Spleen (tissue), 7 donors: ENCODE measurements around the gene MYLK.

Source experiments
- CTCF ChIP-seq, 11 experiments: fragments of 200-600 bp in 7 of 11; fragments of 450-650 bp in 4 of 11; sonication (generic) in 4 of 11; IDR thresholded peaks in 8 of 11; conservative IDR thresholded peaks in 3 of 11; 1 replicate in 7 of 11; 2 replicates in 4 of 11; pipeline versions ENCODE4 v1.4.0 to v1.8.0; 2016 to 2021; ENCODE audit warnings: antibody characterized with exemption in 11 of 11, inconsistent platforms in 4 of 11, mild to moderate bottlenecking in 1 of 11
- POLR2A ChIP-seq, 3 donors: fragments of 450-650 bp; IDR thresholded peaks; one replicate each; pipeline ENCODE4 v1.5.1; 2017; ENCODE audit warnings: antibody characterized with exemption in 3 of 3, mild to moderate bottlenecking in 1 of 3
- POLR2AphosphoS5 ChIP-seq, 3 donors: sonication (generic); formaldehyde crosslinking; IDR thresholded peaks; one replicate each; pipeline ENCODE4 v1.5.1; 2017; ENCODE audit warnings: antibody characterized with exemption in 3 of 3
- donor health status: DM: no; HTN: no; CAD: no; lungs with moderate emphysema.
- donor health status: DM: no; HTN: no; CAD: no.
- donor health status: DM: no; HTN: no; CAD: no.

GRCh38 chr3:123778525-123778924 lies 105.6 kb downstream of the MYLK start:
- TF ChIP-seq CTCF (IDR thresholded peaks at IDR 0.05 in 8 of 11, conservative IDR thresholded peaks at IDR 0.05 in 3 of 11) (no peak), POLR2AphosphoS5 (IDR thresholded peaks at IDR 0.05) (no peak), POLR2A (IDR thresholded peaks at IDR 0.05) (no peak)
